CD4-positive, alpha-beta T cell (primary cell): ENCODE results near the gene NPAS3. TPM values are rescaled to one million over a fixed set of nuclear protein-coding genes. Genes with fewer than 3 reads are reported as not detected.

Experiments
- ATAC-seq: fragments of 200-7000 bp; cut with Tn5 transposase; one replicate; pipeline ENCODE4 v1.10.0; 2022; ENCODE audit warnings: mild to moderate bottlenecking; ENCODE audit not compliant: poor library complexity
- CTCF ChIA-PET: fragments of 350-600 bp; sonication (Branson Sonifier 250); formaldehyde crosslinking; loops from one replicate; lab custom pipeline; 2021; ENCODE audit warnings: antibody characterized with exemption, inconsistent platforms; lab: Charles Lee
- POLR2A ChIA-PET: fragments of 350-600 bp; sonication (Branson Sonifier 250); formaldehyde crosslinking; loops from one replicate; lab custom pipeline; 2021; ENCODE audit warnings: antibody characterized with exemption, inconsistent platforms; lab: Charles Lee
- DNase-seq, 14 experiments: peaks; one replicate each; pipeline ENCODE4 v3.0.0-alpha.2; 2013 to 2020; ENCODE audit warnings: mixed read lengths in 2 of 14
- H3K27ac ChIP-seq, 2 donors: one replicate each; pipeline versions ENCODE4 v1.5.1 to v1.7.0; 2013; ENCODE audit warnings: low read length in 2 of 2, low read depth in 1 of 2, mild to moderate bottlenecking in 1 of 2
- H3K27me3 ChIP-seq, 2 experiments: 1 replicate in 1 of 2; 2 replicates in 1 of 2; pipeline versions ENCODE4 v1.6.1 to v1.7.0; 2013; ENCODE audit warnings: low read length in 2 of 2, control low read depth in 1 of 2, mild to moderate bottlenecking in 1 of 2, moderate library complexity in 1 of 2; ENCODE audit not compliant: insufficient read depth in 2 of 2, control insufficient read depth in 1 of 2
- H3K36me3 ChIP-seq: one replicate; pipeline ENCODE4 v1.6.1; 2013; ENCODE audit warnings: low read length, control low read depth; ENCODE audit not compliant: insufficient read depth
- H3K4me1 ChIP-seq: one replicate; pipeline ENCODE4 v1.6.1; 2013; ENCODE audit warnings: low read length, control low read depth; ENCODE audit not compliant: insufficient read depth
- H3K4me3 ChIP-seq: one replicate; pipeline ENCODE4 v1.5.1; 2013; ENCODE audit warnings: mild to moderate bottlenecking, low read length, moderate library complexity
- H3K9me3 ChIP-seq, 2 experiments: 1 replicate in 1 of 2; 2 replicates in 1 of 2; pipeline versions ENCODE4 v1.6.1 to v1.7.0; 2013; ENCODE audit warnings: low read length in 2 of 2, mild to moderate bottlenecking in 2 of 2, control low read depth in 1 of 2, moderate library complexity in 1 of 2; ENCODE audit not compliant: control insufficient read depth in 1 of 2, insufficient read depth in 1 of 2
- H3K27ac Mint-ChIP-seq: one replicate; pipeline ENCODE4 v1.8.0; 2020; ENCODE audit warnings: mixed read lengths
- H3K27me3 Mint-ChIP-seq: one replicate; pipeline ENCODE4 v1.8.0; 2021; ENCODE audit warnings: mixed read lengths
- H3K36me3 Mint-ChIP-seq: one replicate; pipeline ENCODE4 v1.8.0; 2021; ENCODE audit warnings: low read depth, mixed read lengths
- H3K4me1 Mint-ChIP-seq: one replicate; pipeline ENCODE4 v1.8.0; 2021; ENCODE audit warnings: low read depth, mixed read lengths
- H3K4me3 Mint-ChIP-seq: one replicate; pipeline ENCODE4 v1.8.0; 2020; ENCODE audit warnings: mild to moderate bottlenecking, mixed read lengths
- H3K9me3 Mint-ChIP-seq: one replicate; pipeline ENCODE4 v1.8.0; 2020; ENCODE audit warnings: mixed read lengths
- intact Hi-C, 2 experiments: fragments of 100-400 bp; cut with DNase I in 1 of 2; cut with micrococcal nuclease in 1 of 2; formaldehyde crosslinking; loops; one replicate each; pipeline versions ENCODE4 v1.15.1 to v1.9.0; 2023 to 2025; cut with DNase I, micrococcal nuclease
- total RNA-seq, 174 experiments: library from RNA in 2 of 174; stranded (reverse) in 2 of 174; gene quantifications; one replicate each; pipeline ENCODE4 v1.2.3 and lab custom pipeline; 2021 to 2026
- TF ChIP-seq, protein P1 (sequence below): fragments of 200-600 bp; IDR thresholded peaks from one replicate; pipeline ENCODE4 v1.8.0; 2022; ENCODE audit warnings: antibody characterized with exemption, mild to moderate bottlenecking

Gene NPAS3
- total RNA-seq, 2 experiments from 2014 or later: not detected

DNA sequence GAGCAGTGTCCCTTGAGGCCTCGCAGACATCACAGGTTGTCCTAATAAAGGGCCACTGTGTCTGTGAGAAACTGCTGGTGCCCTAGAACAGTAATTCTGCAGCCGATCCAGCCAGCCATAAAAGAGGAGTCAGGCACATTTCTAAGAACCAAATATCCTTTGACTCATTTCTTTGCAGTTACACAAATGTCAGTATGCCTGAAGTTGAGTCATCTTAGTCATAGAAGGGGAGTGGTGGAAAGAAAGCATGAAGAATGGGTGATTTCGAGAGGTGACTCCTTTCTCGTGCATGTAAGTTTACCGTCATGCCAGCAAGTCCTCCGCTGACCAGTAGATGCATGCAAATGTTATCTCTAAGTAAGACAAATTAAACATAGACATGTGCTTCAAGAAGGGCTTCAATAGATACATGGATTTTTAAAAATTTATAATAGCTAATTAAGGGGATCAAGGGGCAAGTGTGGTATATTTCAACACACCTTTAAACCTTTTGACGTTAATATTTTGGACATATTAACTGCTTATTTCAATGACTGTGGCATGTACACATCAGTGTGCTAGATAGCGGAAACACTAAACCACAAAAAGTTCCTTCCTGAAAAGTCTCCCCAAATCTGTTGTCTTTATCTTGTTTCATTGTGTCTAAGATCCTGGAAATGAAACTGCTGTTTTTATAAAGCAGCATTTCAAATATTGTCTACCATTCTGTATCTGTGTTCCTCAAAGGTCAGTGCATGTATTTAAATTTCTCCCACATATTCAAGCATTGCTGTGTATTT is 497.4 kb downstream of the NPAS3 start:
- no peaks in the 10 kb centered on the region for H3K4me1 ChIP-seq
- H3K4me3 ChIP-seq: no peak overlapping the region
- TF ChIP-seq, protein P1, sequence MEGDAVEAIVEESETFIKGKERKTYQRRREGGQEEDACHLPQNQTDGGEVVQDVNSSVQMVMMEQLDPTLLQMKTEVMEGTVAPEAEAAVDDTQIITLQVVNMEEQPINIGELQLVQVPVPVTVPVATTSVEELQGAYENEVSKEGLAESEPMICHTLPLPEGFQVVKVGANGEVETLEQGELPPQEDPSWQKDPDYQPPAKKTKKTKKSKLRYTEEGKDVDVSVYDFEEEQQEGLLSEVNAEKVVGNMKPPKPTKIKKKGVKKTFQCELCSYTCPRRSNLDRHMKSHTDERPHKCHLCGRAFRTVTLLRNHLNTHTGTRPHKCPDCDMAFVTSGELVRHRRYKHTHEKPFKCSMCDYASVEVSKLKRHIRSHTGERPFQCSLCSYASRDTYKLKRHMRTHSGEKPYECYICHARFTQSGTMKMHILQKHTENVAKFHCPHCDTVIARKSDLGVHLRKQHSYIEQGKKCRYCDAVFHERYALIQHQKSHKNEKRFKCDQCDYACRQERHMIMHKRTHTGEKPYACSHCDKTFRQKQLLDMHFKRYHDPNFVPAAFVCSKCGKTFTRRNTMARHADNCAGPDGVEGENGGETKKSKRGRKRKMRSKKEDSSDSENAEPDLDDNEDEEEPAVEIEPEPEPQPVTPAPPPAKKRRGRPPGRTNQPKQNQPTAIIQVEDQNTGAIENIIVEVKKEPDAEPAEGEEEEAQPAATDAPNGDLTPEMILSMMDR: no peak
- H3K27me3 ChIP-seq: no peaks in the 10 kb centered on the region
- peaks cover 12% of the 10 kb centered on the region for H3K4me1 Mint-ChIP-seq
- H3K36me3 Mint-ChIP-seq: no peaks in the 10 kb centered on the region
- no peak overlapping the region for H3K4me3 Mint-ChIP-seq
- no peak overlapping the region for H3K27ac ChIP-seq
- POLR2A ChIA-PET: no interaction called here
- no peak overlapping the region for H3K27ac Mint-ChIP-seq
- CTCF ChIA-PET: no interaction called here
- H3K9me3 Mint-ChIP-seq: no peaks in the 10 kb centered on the region
- no peaks in the 10 kb centered on the region for H3K36me3 ChIP-seq
- ATAC-seq: no peak
- intact Hi-C loops: no loop called here
- no peaks in the 10 kb centered on the region for H3K27me3 Mint-ChIP-seq
- peak in 3 of 14 experiments; percentile 5 to 20 (median 12) for DNase-seq
- no peaks in the 10 kb centered on the region for H3K9me3 ChIP-seq

DNA sequence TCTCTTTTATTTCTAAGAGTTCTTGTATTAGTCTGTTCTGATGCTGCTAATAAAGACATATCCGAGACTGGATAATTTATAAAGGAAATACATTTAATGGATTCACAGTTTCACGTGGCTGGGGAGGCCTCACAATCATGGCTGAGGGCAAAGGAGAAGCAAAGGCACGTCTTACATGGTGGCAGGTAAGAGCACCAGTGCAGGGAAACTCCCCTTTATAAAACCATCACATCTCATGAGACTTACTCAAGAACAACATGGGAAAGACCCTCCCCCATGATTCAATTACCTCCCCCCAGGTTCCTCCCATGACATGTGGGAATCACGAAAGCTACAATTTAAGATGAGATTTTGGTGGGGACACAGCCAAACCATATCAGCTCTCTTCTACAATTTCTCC is 503.0 kb downstream of the NPAS3 start:
- H3K36me3 ChIP-seq: no peaks in the 10 kb centered on the region
- H3K4me3 Mint-ChIP-seq: no peak overlapping the region
- H3K9me3 Mint-ChIP-seq: no peaks in the 10 kb centered on the region
- ATAC-seq: no peak
- TF ChIP-seq, protein P1: no peak
- no peaks in the 10 kb centered on the region for H3K36me3 Mint-ChIP-seq
- H3K9me3 ChIP-seq: no peaks in the 10 kb centered on the region
- H3K27me3 Mint-ChIP-seq: no peaks in the 10 kb centered on the region
- no peak overlapping the region for H3K4me3 ChIP-seq
- ChIA-PET CTCF (no interaction called here), POLR2A (no interaction called here)
- DNase-seq: no peak
- H3K4me1 Mint-ChIP-seq: peaks cover under 1% of the 10 kb centered on the region
- H3K27me3 ChIP-seq: no peaks in the 10 kb centered on the region
- H3K27ac ChIP-seq: no peak overlapping the region
- H3K4me1 ChIP-seq: no peaks in the 10 kb centered on the region
- no peak overlapping the region for H3K27ac Mint-ChIP-seq
- intact Hi-C loops: no loop called here

DNA sequence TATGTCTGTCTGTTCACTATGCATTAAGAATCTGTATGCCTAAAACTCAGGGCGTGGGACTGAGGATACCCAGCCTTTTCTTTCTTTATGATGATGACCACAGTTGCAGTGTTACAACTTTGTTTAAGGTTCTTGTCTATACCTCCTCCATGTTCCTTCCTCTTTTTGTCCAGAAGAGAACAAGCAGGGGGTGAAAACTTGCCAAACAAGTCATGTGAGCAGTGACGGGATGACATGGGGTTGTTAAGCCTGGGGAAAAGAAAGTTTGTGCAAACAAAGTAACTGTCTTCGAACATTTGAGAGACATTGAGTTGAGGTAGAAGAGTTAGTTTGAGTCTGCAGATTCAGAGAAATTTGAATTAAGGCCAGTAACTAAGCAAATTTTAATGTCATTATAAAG is 505.5 kb downstream of the NPAS3 start:
- Histone ChIP-seq H3K9me3 (no peaks in the 10 kb centered on the region), H3K27ac (no peak overlapping the region), H3K4me1 (no peaks in the 10 kb centered on the region), H3K4me3 (no peak overlapping the region), H3K27me3 (no peaks in the 10 kb centered on the region), H3K36me3 (no peaks in the 10 kb centered on the region)
- no peak for ATAC-seq
- Mint-ChIP-seq H3K4me3 (no peak overlapping the region), H3K4me1 (no peaks in the 10 kb centered on the region), H3K27ac (no peak overlapping the region), H3K27me3 (no peaks in the 10 kb centered on the region), H3K9me3 (no peaks in the 10 kb centered on the region), H3K36me3 (no peaks in the 10 kb centered on the region)
- CTCF ChIA-PET: no interaction called here
- POLR2A ChIA-PET: no interaction called here
- intact Hi-C loops: no loop called here
- DNase-seq: no peak
- TF ChIP-seq, protein P1: no peak
